Stomach (tissue), 9 donors: ENCODE data around the gene MRPL42. TPM values are rescaled to one million over a fixed set of nuclear protein-coding genes. Genes with fewer than 3 reads are reported as not detected.

Source experiments
- DNase-seq, 2 donors: peaks; one replicate each; pipeline versions ENCODE4 v3.0.0 to v3.0.0-alpha.2; 2013 to 2019
- H3K27ac ChIP-seq, 5 donors: fragments of 200-600 bp in 4 of 5; sonication (generic) in 4 of 5; one replicate each; pipeline ENCODE4 v1.5.1; 2013 to 2019; ENCODE audit warnings: mild to moderate bottlenecking in 1 of 5, moderate library complexity in 1 of 5
- H3K27me3 ChIP-seq, 3 donors: fragments of 200-600 bp; sonication (generic); one replicate each; pipeline ENCODE4 v1.5.1; 2017 to 2019; ENCODE audit warnings: mixed run types in 1 of 3
- H3K36me3 ChIP-seq, 4 donors: fragments of 200-600 bp; sonication (generic); 1 replicate in 3 of 4; 2 replicates in 1 of 4; pipeline ENCODE4 v1.5.1; 2016 to 2019
- H3K4me1 ChIP-seq, 4 donors: fragments of 200-600 bp; sonication (generic); one replicate each; pipeline ENCODE4 v1.5.1; 2016 to 2019
- H3K4me3 ChIP-seq, 4 donors: fragments of 200-600 bp; sonication (generic) in 3 of 4; one replicate each; pipeline ENCODE4 v1.5.1; 2016 to 2019; ENCODE audit warnings: mild to moderate bottlenecking in 1 of 4
- H3K9me3 ChIP-seq, 4 donors: fragments of 200-600 bp; sonication (generic); one replicate each; pipeline ENCODE4 v1.5.1; 2016 to 2019
- CTCF ChIP-seq, 7 experiments: fragments of 450-650 bp in 4 of 7; fragments of 200-600 bp in 3 of 7; sonication (generic) in 3 of 7; IDR thresholded peaks; one replicate each; pipeline ENCODE4 v1.5.1; 2016 to 2019; ENCODE audit warnings: antibody characterized with exemption in 7 of 7, control low read depth in 2 of 7, mild to moderate bottlenecking in 1 of 7
- EP300 ChIP-seq: sonication (generic); formaldehyde crosslinking; IDR thresholded peaks from one replicate; pipeline ENCODE4 v1.6.1; 2017; ENCODE audit warnings: antibody characterized with exemption
- POLR2A ChIP-seq, 4 donors: fragments of 450-650 bp; IDR thresholded peaks; one replicate each; pipeline ENCODE4 v1.6.1; 2016; ENCODE audit warnings: antibody characterized with exemption in 4 of 4, control low read depth in 2 of 4, mild to moderate bottlenecking in 1 of 4, moderate library complexity in 1 of 4
- POLR2AphosphoS5 ChIP-seq, 3 donors: sonication (generic); formaldehyde crosslinking; IDR thresholded peaks; one replicate each; pipeline ENCODE4 v1.6.1; 2016; ENCODE audit warnings: antibody characterized with exemption in 3 of 3
- WGBS, 5 donors: extraction: QIAGEN DNeasy Blood & Tissue Kit in 3 of 5; methylation state at CpG; one replicate each; pipeline versions ENCODE4 v1.1.5 to v1.1.7; 2013 to 2018; 5-methylcytosine and 5-hydroxymethylcytosine counted together
- intact Hi-C: fragments of 100-400 bp; cut with DNase I; formaldehyde crosslinking; loops from one replicate; pipeline ENCODE4 v1.15.1; 2023; ENCODE audit warnings: low total_unique reads
- polyA plus RNA-seq, 3 donors: library from polyadenylated mRNA; stranded (reverse); fragments of 200-250 nt; gene quantifications; one replicate each; pipeline ENCODE4 v1.2.3, GENCODE V29; 2013
- total RNA-seq, 5 donors: library from RNA; depleted of rRNA; stranded (reverse); fragments of >200 nt; gene quantifications; one replicate each; pipeline versions ENCODE4 v1.1.0 to v1.2.3, GENCODE V29; 2014 to 2016
- donor health status: healthy with polysubstance abuse.
- donor health status: Bipolar disorder and iron deficiency.
- donor health status: healthy.

MRPL42 gene
- total and polyA plus RNA-seq, 8 donors, result 3.5 to 90.1 (median 31.2) TPM

GRCh38 chr12:93536766-93537488, 69.6 kb downstream of the MRPL42 start:
- 59 to 64% (median 62%) methylated on average over 5 of the region's 5 CpGs for WGBS, 5 donors
- DNase-seq, result peak in 1 of 2 donors; percentile 13
- Histone ChIP-seq H3K27ac (no peak overlapping the region), H3K4me3 (no peak overlapping the region), H3K9me3 (no peaks in the 10 kb centered on the region), H3K4me1 (peaks cover 0 to 9% (median 0%) of the 10 kb centered on the region in 4 donors), H3K36me3 (no peaks in the 10 kb centered on the region), H3K27me3 (no peaks in the 10 kb centered on the region)
- TF ChIP-seq EP300, result no peak
- TF ChIP-seq POLR2A (IDR thresholded peaks at IDR 0.05), result no peak
- TF ChIP-seq POLR2AphosphoS5 (IDR thresholded peaks at IDR 0.05), result no peak
- TF ChIP-seq CTCF (IDR thresholded peaks at IDR 0.05), result no peak
- intact Hi-C loops, result no loop called here

GRCh38 chr12:93537769-93538168, 70.5 kb downstream of the MRPL42 start:
- 88 to 96% (median 93%) methylated on average over 5 of the region's 5 CpGs for WGBS, 5 donors
- Histone ChIP-seq H3K4me1 (peaks cover 0 to 9% (median 0%) of the 10 kb centered on the region in 4 donors), H3K9me3 (no peaks in the 10 kb centered on the region), H3K27ac (no peak overlapping the region), H3K27me3 (no peaks in the 10 kb centered on the region), H3K4me3 (no peak overlapping the region), H3K36me3 (peaks cover 0 to 6% (median 0%) of the 10 kb centered on the region in 4 donors)
- DNase-seq, result no peak
- TF ChIP-seq POLR2A (IDR thresholded peaks at IDR 0.05), result no peak
- TF ChIP-seq POLR2AphosphoS5 (IDR thresholded peaks at IDR 0.05), result no peak
- TF ChIP-seq EP300, result no peak
- TF ChIP-seq CTCF (IDR thresholded peaks at IDR 0.05), result no peak
- intact Hi-C loops, result no loop called here

- Histone ChIP-seq H3K27ac (no peak overlapping the region), H3K27me3 (no peaks in the 10 kb centered on the region), H3K36me3 (peaks cover 3 to 26% (median 7%) of the 10 kb centered on the region in 4 donors), H3K9me3 (no peaks in the 10 kb centered on the region), H3K4me1 (peaks cover 0 to 9% (median 0%) of the 10 kb centered on the region in 4 donors), H3K4me3 (no peak overlapping the region)
- TF ChIP-seq POLR2AphosphoS5 (IDR thresholded peaks at IDR 0.05) (no peak), CTCF (IDR thresholded peaks at IDR 0.05) (no peak), POLR2A (IDR thresholded peaks at IDR 0.05) (no peak)
- DNase-seq, result no peak
- WGBS, 5 donors, result 92 to 95% (median 94%) methylated on average over 4 of the region's 4 CpGs
- intact Hi-C loops, result no loop called here
Measured at GRCh38 chr12:93539821-93540220, 72.5 kb downstream of the MRPL42 start.

- no peaks in the 10 kb centered on the region for H3K9me3 ChIP-seq
- no peak overlapping the region for H3K27ac ChIP-seq
- no peak overlapping the region for H3K4me3 ChIP-seq
- intact Hi-C loops, result no loop called here
- peaks cover 0 to 9% (median 0%) of the 10 kb centered on the region in 4 donors for H3K4me1 ChIP-seq
- 81 to 95% (median 84%) methylated on average over 1 of the region's 1 CpG for WGBS, 5 donors
- TF ChIP-seq CTCF (IDR thresholded peaks at IDR 0.05) (no peak), POLR2A (IDR thresholded peaks at IDR 0.05) (no peak), EP300 (no peak), POLR2AphosphoS5 (IDR thresholded peaks at IDR 0.05) (no peak)
- H3K27me3 ChIP-seq, result no peaks in the 10 kb centered on the region
- peaks cover 3 to 33% (median 7%) of the 10 kb centered on the region in 4 donors for H3K36me3 ChIP-seq
- DNase-seq, result no peak
Measured at GRCh38 chr12:93540466-93540865, 73.2 kb downstream of the MRPL42 start.
